Esophagus squamous epithelium (tissue), 5 donors: ENCODE measurements around the gene ARHGEF28. TPM values are rescaled to one million over a fixed set of nuclear protein-coding genes. Genes with fewer than 3 reads are reported as not detected.

Experiments
- DNase-seq: peaks from one replicate; lab custom pipeline; 2025; lab: John Stamatoyannopoulos, UW
- H3K27ac ChIP-seq, 4 donors: fragments of 200-600 bp; sonication (generic); one replicate each; pipeline ENCODE4 v1.5.1; 2016 to 2019; ENCODE audit warnings: mild to moderate bottlenecking in 1 of 4
- H3K27me3 ChIP-seq, 4 donors: fragments of 200-600 bp; sonication (generic); 1 replicate in 3 of 4; 2 replicates in 1 of 4; pipeline versions ENCODE4 v1.5.1 to v1.6.0; 2017 to 2021; ENCODE audit warnings: antibody characterized with exemption in 1 of 4
- H3K36me3 ChIP-seq, 3 donors: fragments of 200-600 bp; sonication (generic); one replicate each; pipeline ENCODE4 v1.5.1; 2016 to 2019
- H3K4me1 ChIP-seq, 3 donors: fragments of 200-600 bp; sonication (generic); one replicate each; pipeline ENCODE4 v1.5.1; 2017 to 2019
- H3K4me3 ChIP-seq, 4 donors: fragments of 200-600 bp; sonication (generic); 1 replicate in 3 of 4; 2 replicates in 1 of 4; pipeline ENCODE4 v1.5.1; 2016 to 2019; ENCODE audit warnings: mild to moderate bottlenecking in 2 of 4, moderate library complexity in 1 of 4
- H3K9me3 ChIP-seq, 3 donors: fragments of 200-600 bp; sonication (generic); one replicate each; pipeline ENCODE4 v1.5.1; 2016 to 2019
- POLR2A ChIP-seq, 4 donors: fragments of 450-650 bp; IDR thresholded peaks; one replicate each; pipeline ENCODE4 v1.6.1; 2017; ENCODE audit warnings: antibody characterized with exemption in 4 of 4, mild to moderate bottlenecking in 4 of 4, moderate library complexity in 3 of 4
- WGBS, 2 donors: methylation state at CpG; one replicate each; pipeline ENCODE4 v1.1.5; 2018; 5-methylcytosine and 5-hydroxymethylcytosine counted together
- intact Hi-C: fragments of 100-400 bp; cut with DNase I; formaldehyde crosslinking; loops from one replicate; pipeline ENCODE4 v1.15.0; 2022
- total RNA-seq, 4 donors: library from RNA; depleted of rRNA; stranded (reverse); fragments of >200 nt; gene quantifications; one replicate each; pipeline ENCODE4 v1.1.0, GENCODE V29; 2016
- TF ChIP-seq, protein P1 (sequence below), 6 experiments: fragments of 450-650 bp in 4 of 6; fragments of 200-600 bp in 2 of 6; sonication (generic) in 2 of 6; IDR thresholded peaks; one replicate each; pipeline ENCODE4 v1.5.1; 2016 to 2019; ENCODE audit warnings: antibody characterized with exemption in 6 of 6, mild to moderate bottlenecking in 4 of 6, moderate library complexity in 4 of 6
- donor health status: DM: yes; HTN: yes; CAD: no.

The ARHGEF28 gene
- total RNA-seq, 4 donors from 2014 or later, result 9.2 to 34.3 (median 12.7) TPM

- H3K9me3 ChIP-seq, result no peaks in the 10 kb centered on the region
- DNase-seq, result no peak
- no peaks in the 10 kb centered on the region for H3K27me3 ChIP-seq
- no peak overlapping the region for H3K4me3 ChIP-seq
- H3K4me1 ChIP-seq, result peaks cover 0 to under 1% (median 0%) of the 10 kb centered on the region in 3 donors
- peaks cover 0 to 44% (median 4%) of the 10 kb centered on the region in 3 donors for H3K36me3 ChIP-seq
- TF ChIP-seq POLR2A (IDR thresholded peaks at IDR 0.05), result no peak
- TF ChIP-seq, protein P1, sequence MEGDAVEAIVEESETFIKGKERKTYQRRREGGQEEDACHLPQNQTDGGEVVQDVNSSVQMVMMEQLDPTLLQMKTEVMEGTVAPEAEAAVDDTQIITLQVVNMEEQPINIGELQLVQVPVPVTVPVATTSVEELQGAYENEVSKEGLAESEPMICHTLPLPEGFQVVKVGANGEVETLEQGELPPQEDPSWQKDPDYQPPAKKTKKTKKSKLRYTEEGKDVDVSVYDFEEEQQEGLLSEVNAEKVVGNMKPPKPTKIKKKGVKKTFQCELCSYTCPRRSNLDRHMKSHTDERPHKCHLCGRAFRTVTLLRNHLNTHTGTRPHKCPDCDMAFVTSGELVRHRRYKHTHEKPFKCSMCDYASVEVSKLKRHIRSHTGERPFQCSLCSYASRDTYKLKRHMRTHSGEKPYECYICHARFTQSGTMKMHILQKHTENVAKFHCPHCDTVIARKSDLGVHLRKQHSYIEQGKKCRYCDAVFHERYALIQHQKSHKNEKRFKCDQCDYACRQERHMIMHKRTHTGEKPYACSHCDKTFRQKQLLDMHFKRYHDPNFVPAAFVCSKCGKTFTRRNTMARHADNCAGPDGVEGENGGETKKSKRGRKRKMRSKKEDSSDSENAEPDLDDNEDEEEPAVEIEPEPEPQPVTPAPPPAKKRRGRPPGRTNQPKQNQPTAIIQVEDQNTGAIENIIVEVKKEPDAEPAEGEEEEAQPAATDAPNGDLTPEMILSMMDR (IDR thresholded peaks at IDR 0.05), result no peak
- no peak overlapping the region for H3K27ac ChIP-seq
- intact Hi-C loops, result no loop called here
- 72 to 86% methylated on average over 4 of the region's 4 CpGs for WGBS, 2 donors
These were observed 232.1 kb downstream of the ARHGEF28 start for GRCh38 chr5:73858054-73858453.

GRCh38 chr5:73858776-73859175 lies 232.8 kb downstream of the ARHGEF28 start:
- TF ChIP-seq, protein P1 (IDR thresholded peaks at IDR 0.05), result no peak
- TF ChIP-seq POLR2A (IDR thresholded peaks at IDR 0.05), result no peak
- Histone ChIP-seq H3K4me3 (no peak overlapping the region), H3K36me3 (peaks cover 0 to 50% (median 4%) of the 10 kb centered on the region in 3 donors), H3K4me1 (no peaks in the 10 kb centered on the region), H3K27me3 (no peaks in the 10 kb centered on the region), H3K9me3 (no peaks in the 10 kb centered on the region), H3K27ac (no peak overlapping the region)
- 64 to 71% methylated on average over 3 of the region's 3 CpGs for WGBS, 2 donors
- no peak for DNase-seq
- intact Hi-C loops, result no loop called here

DNA sequence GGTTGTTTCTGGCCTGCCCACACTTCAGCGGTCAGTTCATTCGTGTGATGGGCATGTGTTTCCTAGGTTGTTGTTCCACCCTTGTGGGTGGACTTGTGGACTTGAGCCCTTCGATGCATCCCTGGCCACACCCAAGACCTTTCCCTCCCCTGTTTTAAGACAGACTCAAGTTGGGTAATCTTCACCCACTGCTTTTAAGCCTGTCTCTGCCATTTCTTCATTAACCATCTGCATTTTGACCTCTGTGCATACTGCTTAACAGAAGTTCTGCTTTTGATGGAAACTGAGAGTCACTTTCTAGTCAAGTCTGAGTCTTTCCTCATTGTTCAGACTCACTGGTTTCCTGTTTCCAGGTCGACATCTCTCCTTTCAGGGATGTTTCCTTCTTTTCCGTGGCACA lies 233.7 kb downstream of the ARHGEF28 start:
- no peak overlapping the region for H3K27ac ChIP-seq
- intact Hi-C loops, result no loop called here

GRCh38 chr5:73861313-73861988 lies 235.5 kb downstream of the ARHGEF28 start:
- Histone ChIP-seq H3K36me3 (peaks cover 0 to 56% (median 4%) of the 10 kb centered on the region in 3 donors), H3K4me3 (no peak overlapping the region), H3K27ac (no peak overlapping the region), H3K9me3 (no peaks in the 10 kb centered on the region), H3K4me1 (no peaks in the 10 kb centered on the region), H3K27me3 (no peaks in the 10 kb centered on the region)
- intact Hi-C loops, result no loop called here
- TF ChIP-seq POLR2A (IDR thresholded peaks at IDR 0.05), result no peak
- TF ChIP-seq, protein P1 (IDR thresholded peaks at IDR 0.05), result no peak
- DNase-seq, result no peak
- WGBS, 2 donors, result 88 to 90% methylated on average over 4 of the region's 4 CpGs

More for the DNA sequence above, 233.7 kb downstream of the ARHGEF28 start:
- WGBS, 2 donors, result 69 to 70% methylated on average over 5 of the region's 5 CpGs
- TF ChIP-seq, protein P1 (IDR thresholded peaks at IDR 0.05), result no peak
- TF ChIP-seq POLR2A (IDR thresholded peaks at IDR 0.05), result no peak
- H3K9me3 ChIP-seq, result no peaks in the 10 kb centered on the region
- no peaks in the 10 kb centered on the region for H3K4me1 ChIP-seq
- peaks cover 0 to 52% (median 4%) of the 10 kb centered on the region in 3 donors for H3K36me3 ChIP-seq
- H3K27me3 ChIP-seq, result no peaks in the 10 kb centered on the region
- DNase-seq, result no peak
- no peak overlapping the region for H3K4me3 ChIP-seq

- Histone ChIP-seq H3K27me3 (no peaks in the 10 kb centered on the region), H3K36me3 (peaks cover 0 to 62% (median 4%) of the 10 kb centered on the region in 3 donors), H3K27ac (no peak overlapping the region), H3K9me3 (no peaks in the 10 kb centered on the region), H3K4me1 (no peaks in the 10 kb centered on the region), H3K4me3 (no peak overlapping the region)
- TF ChIP-seq, protein P1 (IDR thresholded peaks at IDR 0.05), result no peak
- TF ChIP-seq POLR2A (IDR thresholded peaks at IDR 0.05), result no peak
- intact Hi-C loops, result no loop called here
- no peak for DNase-seq
These were observed 236.8 kb downstream of the ARHGEF28 start for GRCh38 chr5:73862796-73863195.
